H1 (cell line): ENCODE results near the gene LFNG. TPM values are rescaled to one million over a fixed set of nuclear protein-coding genes. Genes with fewer than 3 reads are reported as not detected.

Experiments used
- CTCF ChIA-PET: fragments of 300-600 bp; sonication (Branson Sonifier 250); formaldehyde crosslinking; loops from one replicate; lab custom pipeline; 2021; ENCODE audit not compliant: partially characterized antibody; lab: Charles Lee
- POLR2A ChIA-PET: fragments of 300-600 bp; sonication (Branson Sonifier 250); formaldehyde crosslinking; loops from one replicate; lab custom pipeline; 2021; ENCODE audit warnings: inconsistent platforms; ENCODE audit not compliant: partially characterized antibody; lab: Charles Lee
- DNase-seq, 2 experiments: peaks; one replicate each; pipeline versions ENCODE4 v3.0.0 to v3.0.0-alpha.2; 2010 to 2022; ENCODE audit warnings: low spot score in 2 of 2, low read depth in 1 of 2, mixed read lengths in 1 of 2
- FAIRE-seq: peaks from 2 replicates; lab custom pipeline; 2011; peaks lifted over from hg19 to GRCh38; lab: Jason Lieb, UNC
- H2AFZ ChIP-seq: 2 replicates; pipeline ENCODE4 v1.8.1; 2012; ENCODE audit warnings: low read length, inconsistent platforms
- H2AK5ac ChIP-seq: 2 replicates; pipeline ENCODE4 v1.6.1; 2013; ENCODE audit warnings: low read depth, low read length
- H2BK120ac ChIP-seq: replicated peaks from 2 replicates; pipeline ENCODE3; 2013; ENCODE audit warnings: low read depth, low read length, inconsistent platforms
- H2BK12ac ChIP-seq: 2 replicates; pipeline ENCODE4 v1.6.1; 2013; ENCODE audit warnings: low read depth, low read length
- H2BK15ac ChIP-seq: 2 replicates; pipeline ENCODE4 v1.6.1; 2013; ENCODE audit warnings: low read length
- H2BK20ac ChIP-seq: 2 replicates; pipeline ENCODE4 v1.6.1; 2013; ENCODE audit warnings: low read length
- H2BK5ac ChIP-seq: 2 replicates; pipeline ENCODE4 v1.6.1; 2013; ENCODE audit warnings: low read depth, low read length
- H3K14ac ChIP-seq: 2 replicates; pipeline ENCODE4 v1.6.1; 2013; ENCODE audit warnings: inconsistent platforms; ENCODE audit not compliant: insufficient read length
- H3K18ac ChIP-seq: 2 replicates; pipeline ENCODE4 v1.6.1; 2013; ENCODE audit warnings: low read length; ENCODE audit errors: extremely low read depth
- H3K23ac ChIP-seq: 2 replicates; pipeline ENCODE4 v1.6.1; 2013; ENCODE audit warnings: inconsistent platforms; ENCODE audit not compliant: insufficient read length
- H3K23me2 ChIP-seq: 2 replicates; pipeline ENCODE4 v1.6.1; 2013; ENCODE audit warnings: low read depth, low read length
- H3K27ac ChIP-seq: 2 replicates; pipeline ENCODE4 v1.6.1; 2011; ENCODE audit warnings: low read depth, low read length, inconsistent platforms
- H3K27me3 ChIP-seq, 4 experiments: replicated peaks in 1 of 4; 1 replicate in 1 of 4; 2 replicates in 3 of 4; pipeline versions ENCODE4 v1.6.1 to v1.8.1; 2011 to 2013; ENCODE audit warnings: low read length in 3 of 4, mild to moderate bottlenecking in 3 of 4, inconsistent platforms in 2 of 4, mixed read lengths in 2 of 4, moderate library complexity in 1 of 4; ENCODE audit not compliant: control insufficient read depth in 3 of 4, insufficient read depth in 3 of 4; ENCODE audit errors: extremely low read depth in 1 of 4
- H3K36me3 ChIP-seq, 4 experiments: 2 replicates each; pipeline versions ENCODE4 v1.6.1 to v1.8.1; 2011 to 2013; ENCODE audit warnings: mild to moderate bottlenecking in 4 of 4, low read length in 3 of 4, moderate library complexity in 2 of 4, control low read depth in 1 of 4, inconsistent platforms in 1 of 4; ENCODE audit not compliant: insufficient read depth in 4 of 4, control insufficient read depth in 2 of 4
- H3K4ac ChIP-seq: replicated peaks from 2 replicates; pipeline ENCODE3; 2013; ENCODE audit warnings: low read length, low read depth, mixed read lengths, inconsistent platforms; ENCODE audit not compliant: insufficient read length
- H3K4me1 ChIP-seq, 4 experiments: replicated peaks in 1 of 4; 1 replicate in 1 of 4; 2 replicates in 3 of 4; pipeline versions ENCODE4 v1.6.1 to v1.8.1; 2011 to 2013; ENCODE audit warnings: low read length in 3 of 4, inconsistent platforms in 2 of 4, mixed read lengths in 1 of 4; ENCODE audit not compliant: insufficient read depth in 4 of 4, control insufficient read depth in 3 of 4
- H3K4me2 ChIP-seq, 2 experiments: 2 replicates each; pipeline versions ENCODE4 v1.6.1 to v1.8.1; 2011 to 2013; ENCODE audit warnings: low read depth in 2 of 2, low read length in 2 of 2, control low read depth in 1 of 2, inconsistent platforms in 1 of 2, mild to moderate bottlenecking in 1 of 2; ENCODE audit not compliant: insufficient read depth in 1 of 2
- H3K4me3 ChIP-seq, 4 experiments: fragments of 200-600, 300-600 bp in 1 of 4; sonication (generic), shearing (Covaris generic), sonication (Bioruptor Twin) in 1 of 4; 2 replicates each; pipeline versions ENCODE4 v1.5.1 to v1.8.1; 2011 to 2016; ENCODE audit warnings: low read length in 4 of 4, low read depth in 3 of 4, control low read depth in 2 of 4, inconsistent platforms in 2 of 4, mild to moderate bottlenecking in 2 of 4, mixed read lengths in 1 of 4, moderate library complexity in 1 of 4; ENCODE audit not compliant: insufficient read depth in 2 of 4; ENCODE audit errors: extremely low read depth in 1 of 4
- H3K56ac ChIP-seq: replicated peaks from 2 replicates; pipeline ENCODE3; 2013; ENCODE audit warnings: low read depth, mild to moderate bottlenecking, mixed read lengths, low read length, inconsistent platforms; ENCODE audit not compliant: insufficient read length
- H3K79me1 ChIP-seq: 2 replicates; pipeline ENCODE4 v1.6.1; 2013; ENCODE audit warnings: low read depth, low read length, control low read depth
- H3K79me2 ChIP-seq, 2 experiments: 2 replicates each; pipeline versions ENCODE4 v1.6.1 to v1.8.1; 2012 to 2013; ENCODE audit warnings: low read length in 2 of 2, mild to moderate bottlenecking in 2 of 2, inconsistent platforms in 1 of 2; ENCODE audit not compliant: insufficient read depth in 2 of 2, control insufficient read depth in 1 of 2
- H3K9ac ChIP-seq, 4 experiments: replicated peaks in 1 of 4; 1 replicate in 1 of 4; 2 replicates in 3 of 4; pipeline versions ENCODE4 v1.6.1 to v1.8.1; 2011 to 2013; ENCODE audit warnings: low read depth in 3 of 4, low read length in 3 of 4, control low read depth in 2 of 4, mild to moderate bottlenecking in 2 of 4, moderate library complexity in 2 of 4, inconsistent platforms in 1 of 4; ENCODE audit errors: extremely low read depth in 1 of 4
- H3K9me3 ChIP-seq, 2 experiments: 2 replicates each; pipeline versions ENCODE4 v1.6.1 to v1.8.1; 2012 to 2013; ENCODE audit warnings: mild to moderate bottlenecking in 2 of 2, moderate library complexity in 2 of 2, control low read depth in 1 of 2, inconsistent platforms in 1 of 2, low read depth in 1 of 2, low read length in 1 of 2, mixed read lengths in 1 of 2; ENCODE audit not compliant: insufficient read depth in 2 of 2
- H4K20me1 ChIP-seq, 2 experiments: replicated peaks in 1 of 2; 2 replicates each; pipeline versions ENCODE3 to v1.8.1; 2011 to 2013; ENCODE audit warnings: inconsistent platforms in 2 of 2, low read length in 2 of 2, mild to moderate bottlenecking in 1 of 2; ENCODE audit not compliant: insufficient read depth in 2 of 2, control insufficient read depth in 1 of 2
- H4K5ac ChIP-seq: 2 replicates; pipeline ENCODE4 v1.6.1; 2013; ENCODE audit warnings: low read length, low read depth, mixed read lengths, inconsistent platforms; ENCODE audit not compliant: insufficient read length
- H4K8ac ChIP-seq: 2 replicates; pipeline ENCODE4 v1.8.0; 2013; ENCODE audit warnings: mild to moderate bottlenecking, moderate library complexity, low read length, inconsistent platforms; ENCODE audit not compliant: insufficient read depth; ENCODE audit errors: extremely low read depth
- H4K91ac ChIP-seq: replicated peaks from 2 replicates; pipeline ENCODE3; 2013; ENCODE audit warnings: low read length, mixed read lengths, inconsistent platforms; ENCODE audit not compliant: insufficient read length
- CHD2 ChIP-seq: IDR thresholded peaks from 2 replicates; pipeline ENCODE4 v1.6.1; 2012; ENCODE audit warnings: low read length, improper control_type of control experiment
- RAD21 ChIP-seq, 2 experiments: IDR thresholded peaks in 1 of 2; conservative IDR thresholded peaks in 1 of 2; 2 replicates each; pipeline ENCODE4 v1.6.1; 2011; ENCODE audit warnings: low read depth in 2 of 2, low read length in 2 of 2, improper control_type of control experiment in 1 of 2, inconsistent platforms in 1 of 2, mild to moderate bottlenecking in 1 of 2, moderate library complexity in 1 of 2
- WGBS, 2 experiments: shearing (Covaris generic) in 1 of 2; methylation state at CpG; one replicate each; pipeline versions ENCODE4 v1.1.6 to v1.1.7; 2013 to 2015; ENCODE audit warnings: low lambda C conversion rate in 2 of 2, mixed read lengths in 2 of 2, inconsistent platforms in 1 of 2, low coverage in 1 of 2, missing lambda C conversion rate in 1 of 2; ENCODE audit not compliant: insufficient replicate concordance in 2 of 2, insufficient coverage in 1 of 2, insufficient read length in 1 of 2; ENCODE audit errors: extremely low coverage in 1 of 2, missing lambda C conversion rate in 1 of 2; 5-methylcytosine and 5-hydroxymethylcytosine counted together
- polyA plus RNA-seq, 7 experiments: library from polyadenylated mRNA; depleted of rRNA in 3 of 7; stranded (reverse) in 5 of 7; unstranded in 2 of 7; fragments of >200 nt in 5 of 7; fragments of 200-250 nt in 2 of 7; gene quantifications; 1 replicate in 5 of 7; 2 replicates in 1 of 7; 4 replicates in 1 of 7; pipeline versions ENCODE4 v1.2.1 to v1.2.3, GENCODE V29; 2011 to 2013; ENCODE audit warnings: missing spikeins in 2 of 7, mixed read lengths in 2 of 7
- total RNA-seq: library from RNA; stranded (reverse); fragmentation: NEBNext Ultra II Directional; extraction: Animal tissue kit (Norgen Biotek cat#: 25700); gene quantifications from 2 replicates; pipeline ENCODE4 v1.2.1, GENCODE V29; 2021

Gene LFNG
- total and polyA plus RNA-seq, 2 of the 8 experiments (the other 6 are each of a cell fraction or from before 2014, with no cell fraction given): 31.6 to 35.6 TPM

DNA sequence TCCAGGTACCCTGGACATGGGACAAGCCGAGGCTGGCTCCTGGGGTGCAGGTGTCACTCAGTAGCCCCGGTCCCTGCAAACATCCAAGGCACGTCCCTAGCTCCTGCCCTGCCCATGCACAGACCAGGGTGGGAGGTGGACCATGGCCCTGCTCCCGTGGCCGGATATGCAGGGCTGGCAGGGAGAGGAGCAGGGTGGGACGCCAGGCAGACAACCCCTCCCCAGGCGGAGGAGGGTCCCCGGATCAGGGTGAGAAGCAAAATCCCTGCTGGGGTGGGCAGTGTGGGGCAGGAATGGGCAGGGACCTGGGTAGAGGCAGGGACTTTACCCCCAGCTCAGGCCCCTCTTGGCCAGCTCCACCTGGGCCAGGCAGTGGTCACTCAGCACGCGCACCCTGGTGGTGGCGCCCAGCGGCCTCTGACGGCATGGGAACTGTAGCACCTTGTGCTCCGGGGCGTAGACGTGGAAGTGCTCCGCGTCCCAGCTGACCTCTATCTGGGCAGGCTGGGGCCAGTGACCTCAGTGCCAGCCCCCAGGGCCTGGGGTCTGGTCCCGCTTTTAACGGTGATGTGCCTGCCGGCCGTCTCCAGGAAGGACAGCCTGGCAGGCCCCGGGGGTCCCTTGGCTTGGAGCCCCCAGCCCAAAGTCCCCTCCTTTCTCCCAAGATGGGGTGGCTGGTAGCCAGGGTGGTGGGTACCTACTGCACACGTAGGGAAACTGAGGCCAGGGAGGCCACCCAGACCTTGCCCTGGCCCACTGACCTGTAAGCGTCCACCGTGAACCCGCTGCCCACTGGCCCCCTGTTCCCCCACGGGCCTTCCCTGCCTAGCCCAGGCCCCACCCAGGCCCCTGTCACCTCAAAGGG is 44.5 kb upstream of the LFNG start:
- peak overlapping the region; percentile 76 for H2BK120ac ChIP-seq
- H3K14ac ChIP-seq: no peak overlapping the region
- peak overlapping the region; percentile 86 for H4K8ac ChIP-seq
- FAIRE-seq: no peak
- H3K9ac ChIP-seq: no peak overlapping the region
- no peak overlapping the region for H2AK5ac ChIP-seq
- H3K4me1 ChIP-seq: peaks cover 0 to 40% (median 23%) of the 10 kb centered on the region in 4 experiments; a peak in 6 of 7 replicates
- no peak overlapping the region for H3K4me2 ChIP-seq
- H2AFZ ChIP-seq: no peak overlapping the region
- H4K91ac ChIP-seq: peak overlapping the region; percentile 93
- no peaks in the 10 kb centered on the region for H3K79me2 ChIP-seq
- no peak for DNase-seq
- H2BK12ac ChIP-seq: peak overlapping the region; percentile 97; the same call in 1 of the 2 replicates
- H3K36me3 ChIP-seq: no peaks in the 10 kb centered on the region
- H3K4me3 ChIP-seq: no peak overlapping the region
- H3K4ac ChIP-seq: peak overlapping the region; percentile 99
- peak overlapping the region; percentile 13; the same call in 1 of the 2 replicates for H3K18ac ChIP-seq
- H2BK20ac ChIP-seq: 0 out of 2 replicates have a peak overlapping the region, but pooled peaks have one; percentile 80
- no peak overlapping the region for H4K5ac ChIP-seq
- CTCF ChIA-PET: interaction anchor here (0.6 to 15.9 kb wide), 11 partner anchors 9 to 200 kb away, joined by 3 to 266 read pairs (median 3); no protein-coding TSS in a partner anchor
- 91% methylated on average over 27 of the region's 28 CpGs; no CpG with 5 or more reads in 1 of the 2 experiments for WGBS, 2 experiments
- H3K23me2 ChIP-seq: no peaks in the 10 kb centered on the region; the same call in 1 of the 2 replicates
- no peaks in the 10 kb centered on the region for H3K79me1 ChIP-seq
- no peak overlapping the region for H3K56ac ChIP-seq
- no peak overlapping the region for H3K23ac ChIP-seq
- H3K27me3 ChIP-seq: no peaks in the 10 kb centered on the region; a peak in 2 of 7 replicates
- TF ChIP-seq CHD2 (no peak), RAD21 (IDR thresholded peaks at IDR 0.05 in 1 of 2, conservative IDR thresholded peaks at IDR 0.05 in 1 of 2; ENCODE audit: low read depth in 2 of 2, low read length in 2 of 2) (no peak)
- TF ChIP-seq, all 59 proteins: peak for 0
- Histone ChIP-seq H2BK5ac (peak overlapping the region; percentile 95; the same call in 1 of the 2 replicates), H4K20me1 (no peaks in the 10 kb centered on the region), H2BK15ac (peak overlapping the region; percentile 46; the same call in 1 of the 2 replicates), H3K9me3 (no peaks in the 10 kb centered on the region), H3K27ac (no peak overlapping the region)
- POLR2A ChIA-PET: interaction anchor here (0.8 to 1.3 kb wide), 5 partner anchors 9 to 69 kb away, joined by 3 to 5 read pairs (median 3); no protein-coding TSS in a partner anchor
